K562 (cell line): ENCODE results near the gene EMX1. TPM values are rescaled to one million over a fixed set of nuclear protein-coding genes. Genes with fewer than 3 reads are reported as not detected.

Experiments
- ATAC-seq: fragments of 200-7000 bp; cut with Tn5 transposase; 3 replicates; pipeline ENCODE4 v1.9.1; 2020; ENCODE audit warnings: moderate library complexity
- BruUV-seq: library from RNA; stranded (reverse); fragments of 400-500 nt; replicated peaks from 2 replicates; lab custom pipeline; 2021; lab: Mats Ljungman, UMichigan
- CTCF ChIA-PET: fragments of 300-600 bp; formaldehyde crosslinking; extraction: SDS; loops from one replicate; lab custom pipeline; 2021; ENCODE audit warnings: low intra/inter-chr PET ratio; lab: Yijun Ruan, JAX
- POLR2A ChIA-PET: fragments of 300-600, 350-650 bp; sonication (Branson Sonifier 250); formaldehyde crosslinking; extraction: SDS; loops from one replicate; lab custom pipeline; 2021; ENCODE audit warnings: antibody characterized with exemption, inconsistent platforms; lab: Yijun Ruan, JAX
- DNase-seq, 4 experiments: peaks; one replicate each; pipeline versions ENCODE4 v3.0.0 to v3.0.0-alpha.2; 2011 to 2018; ENCODE audit warnings: low spot score in 3 of 4, mixed read lengths in 3 of 4; ENCODE audit errors: extremely low read depth in 1 of 4
- FAIRE-seq: peaks from 2 replicates; lab custom pipeline; 2011; peaks lifted over from hg19 to GRCh38; lab: Jason Lieb, UNC
- H2AFZ ChIP-seq: 2 replicates; pipeline ENCODE4 v1.6.0; 2011; ENCODE audit warnings: low read depth, low read length, control low read depth, inconsistent platforms
- H3K27ac ChIP-seq: fragments of 200-600 bp; 3 replicates; pipeline ENCODE4 v1.8.0; 2011; ENCODE audit warnings: low read depth, mild to moderate bottlenecking, control low read depth, inconsistent platforms, low read length, moderate library complexity, mixed read lengths; ENCODE audit errors: extremely low read depth
- H3K27me3 ChIP-seq, 2 experiments: fragments of 300-600 bp in 1 of 2; 2 replicates in 1 of 2; 3 replicates in 1 of 2; pipeline versions ENCODE4 v1.6.0 to v1.8.0; 2011; ENCODE audit warnings: inconsistent platforms in 2 of 2, low read length in 2 of 2, mild to moderate bottlenecking in 1 of 2, mixed read lengths in 1 of 2, moderate library complexity in 1 of 2; ENCODE audit not compliant: control insufficient read depth in 2 of 2, insufficient read depth in 2 of 2
- H3K36me3 ChIP-seq: fragments of 300-600 bp; 3 replicates; pipeline ENCODE4 v1.8.0; 2011; ENCODE audit warnings: mild to moderate bottlenecking, low read length, inconsistent platforms; ENCODE audit not compliant: control insufficient read depth, insufficient read depth
- H3K4me1 ChIP-seq, 2 experiments: fragments of 200-600 bp in 1 of 2; replicated peaks in 1 of 2; 2 replicates in 1 of 2; 3 replicates in 1 of 2; pipeline versions ENCODE4 v1.5.1 to v1.8.0; 2011; ENCODE audit warnings: inconsistent platforms in 2 of 2, low read length in 2 of 2, mild to moderate bottlenecking in 1 of 2, mixed read lengths in 1 of 2, moderate library complexity in 1 of 2; ENCODE audit not compliant: control insufficient read depth in 2 of 2, insufficient read depth in 2 of 2
- H3K4me2 ChIP-seq: 2 replicates; pipeline ENCODE4 v1.6.1; 2011; ENCODE audit warnings: low read length, control low read depth, inconsistent platforms, mixed read lengths; ENCODE audit not compliant: insufficient read depth
- H3K4me3 ChIP-seq: fragments of 200-600 bp; sonication (generic), shearing (Covaris generic); 2 replicates; pipeline ENCODE4 v1.5.1; 2016; ENCODE audit warnings: control low read depth, inconsistent platforms
- H3K79me2 ChIP-seq: fragments of 200-600 bp; 3 replicates; pipeline ENCODE4 v1.8.0; 2011; ENCODE audit warnings: low read length, inconsistent platforms; ENCODE audit not compliant: control insufficient read depth, insufficient read depth
- H3K9ac ChIP-seq, 2 experiments: 2 replicates each; pipeline versions ENCODE4 v1.6.0 to v1.6.1; 2011; ENCODE audit warnings: low read depth in 2 of 2, low read length in 2 of 2, control low read depth in 1 of 2, inconsistent platforms in 1 of 2, mild to moderate bottlenecking in 1 of 2, mixed read lengths in 1 of 2; ENCODE audit not compliant: insufficient read depth in 1 of 2
- H3K9me1 ChIP-seq: one replicate; pipeline ENCODE4 v1.6.0; 2011; ENCODE audit warnings: inconsistent platforms, mild to moderate bottlenecking, low read length, moderate library complexity; ENCODE audit not compliant: control insufficient read depth, insufficient read depth
- H3K9me3 ChIP-seq: replicated peaks from 2 replicates; pipeline ENCODE4 v1.5.1; 2011; ENCODE audit warnings: low read depth, low read length, inconsistent platforms; ENCODE audit not compliant: control insufficient read depth, insufficient read depth
- H4K20me1 ChIP-seq: replicated peaks from 2 replicates; pipeline ENCODE4 v1.6.1; 2011; ENCODE audit warnings: low read length, inconsistent platforms, mixed read lengths; ENCODE audit not compliant: control insufficient read depth, insufficient read depth
- EP400 ChIP-seq: fragments of 450-650 bp; IDR thresholded peaks from 2 replicates; pipeline ENCODE4 v1.6.1; 2017; ENCODE audit warnings: antibody characterized with exemption, mild to moderate bottlenecking, moderate library complexity
- HNRNPH1 ChIP-seq: fragments of 200-400 bp; formaldehyde crosslinking; optimal IDR thresholded peaks from 2 replicates; pipeline ENCODE3; 2017; ENCODE audit warnings: low read depth, mild to moderate bottlenecking, low read length, moderate library complexity
- PHF8 ChIP-seq: fragments of 200-600 bp; sonication (generic); IDR thresholded peaks from 2 replicates; pipeline ENCODE4 v1.6.1; 2012; ENCODE audit warnings: mixed run types, mild to moderate bottlenecking, inconsistent platforms, low read length, moderate library complexity, borderline replicate concordance
- ZNF41 ChIP-seq: fragments of 250-450 bp; sonication (Bioruptor Pico); conservative IDR thresholded peaks from 2 replicates; pipeline ENCODE4 v1.4.0; 2020; ENCODE audit warnings: mild to moderate bottlenecking
- ZNF584 ChIP-seq: fragments of 200-800 bp; sonication (Bioruptor generic); IDR thresholded peaks from 2 replicates; pipeline ENCODE4 v1.6.1; 2016; ENCODE audit warnings: low read depth, mild to moderate bottlenecking, missing genetic modification characterization, missing compliant biosample characterization
- WGBS: fragments of 100-300 bp; shearing (Covaris generic); methylation state at CpG from one replicate; pipeline ENCODE4 v1.1.6; 2016; ENCODE audit warnings: low coverage, mixed read lengths; ENCODE audit not compliant: insufficient coverage; ENCODE audit errors: missing lambda C conversion rate; 5-methylcytosine and 5-hydroxymethylcytosine counted together
- in situ Hi-C: fragments of 300-500 bp; cut with MboI; formaldehyde crosslinking; loops from 4 replicates; pipeline ENCODE4 v1.15.0; 2018; ENCODE audit warnings: inconsistent platforms, mixed read lengths
- intact Hi-C: fragments of 100-400 bp; cut with micrococcal nuclease; formaldehyde crosslinking; loops from 2 replicates; pipeline ENCODE4 v1.14.2; 2022
- polyA plus RNA-seq, 8 experiments: library from polyadenylated mRNA; depleted of rRNA in 4 of 8; stranded (reverse) in 5 of 8; unstranded in 3 of 8; fragments of >200 nt; fragmentation: Nextera tagmentation in 2 of 8; fragmentation: Illumina TruSeq in 1 of 8; extraction: Ambion mirVana in 2 of 8; extraction: Trizol in 1 of 8; gene quantifications; 2 replicates each; pipeline versions ENCODE4 v1.2.1 to v1.2.3, GENCODE V29; 2011 to 2014; ENCODE audit warnings: inconsistent platforms in 1 of 8, missing spikeins in 1 of 8
- total RNA-seq, 7 experiments: library from RNA; depleted of rRNA in 6 of 7; stranded (reverse); fragments of >200 nt in 6 of 7; fragmentation: Illumina TruSeq in 2 of 7; extraction: Trizol in 2 of 7; gene quantifications; 2 replicates each; pipeline versions ENCODE4 v1.2.1 to v1.2.3, GENCODE V29; 2011 to 2021; ENCODE audit warnings: low replicate concordance in 1 of 7
- TF ChIP-seq, protein P1 (sequence below): fragments of 450-650 bp; formaldehyde crosslinking; IDR thresholded peaks from 2 replicates; pipeline ENCODE4 v1.4.0; 2020; ENCODE audit warnings: mild to moderate bottlenecking, mixed read lengths
- TF ChIP-seq, protein P2 (sequence below): sonication (generic); formaldehyde crosslinking; IDR thresholded peaks from 2 replicates; pipeline ENCODE4 v1.9.0; 2022; ENCODE audit warnings: mild to moderate bottlenecking, missing genetic modification reagents

The EMX1 gene
- total and polyA plus RNA-seq, 9 of the 15 experiments (the other 6 are each of a cell fraction or from before 2014, with no cell fraction given) = 0.10 to 0.32 (median 0.21) TPM; not detected in 6

DNA sequence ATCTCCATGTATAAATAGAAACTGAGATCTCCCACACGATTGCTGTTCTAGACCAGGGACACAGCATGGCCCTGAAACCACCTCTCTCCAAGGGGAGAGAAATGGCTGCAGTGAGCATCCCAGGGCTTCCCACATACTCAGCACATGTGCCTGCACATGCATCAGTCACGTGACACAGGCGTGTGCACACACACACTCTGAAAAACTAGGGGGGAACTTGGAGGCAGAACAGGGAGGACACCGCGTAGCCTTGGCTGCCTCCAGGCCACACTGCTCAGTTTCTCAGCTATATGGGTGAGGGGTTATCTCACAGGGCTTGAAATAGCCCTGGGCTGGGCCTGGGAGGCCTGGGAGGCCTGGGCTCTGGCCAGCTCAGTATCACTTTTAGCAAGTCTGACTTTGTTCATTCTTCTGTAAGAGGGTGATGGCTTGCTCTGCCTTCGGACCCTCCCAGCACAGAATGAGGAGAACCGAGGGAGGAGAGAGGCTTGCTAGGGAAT is 66.9 kb downstream of the EMX1 start:
- TF ChIP-seq, protein P1, sequence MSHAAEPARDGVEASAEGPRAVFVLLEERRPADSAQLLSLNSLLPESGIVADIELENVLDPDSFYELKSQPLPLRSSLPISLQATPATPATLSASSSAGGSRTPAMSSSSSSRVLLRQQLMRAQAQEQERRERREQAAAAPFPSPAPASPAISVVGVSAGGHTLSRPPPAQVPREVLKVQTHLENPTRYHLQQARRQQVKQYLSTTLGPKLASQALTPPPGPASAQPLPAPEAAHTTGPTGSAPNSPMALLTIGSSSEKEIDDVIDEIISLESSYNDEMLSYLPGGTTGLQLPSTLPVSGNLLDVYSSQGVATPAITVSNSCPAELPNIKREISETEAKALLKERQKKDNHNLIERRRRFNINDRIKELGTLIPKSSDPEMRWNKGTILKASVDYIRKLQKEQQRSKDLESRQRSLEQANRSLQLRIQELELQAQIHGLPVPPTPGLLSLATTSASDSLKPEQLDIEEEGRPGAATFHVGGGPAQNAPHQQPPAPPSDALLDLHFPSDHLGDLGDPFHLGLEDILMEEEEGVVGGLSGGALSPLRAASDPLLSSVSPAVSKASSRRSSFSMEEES = peak; percentile 79
- TF ChIP-seq ZNF41 (CRISPR knock-in tag) (no peak), HNRNPH1 (no peak), EP400 (no peak), ZNF584 (CRISPR knock-in tag) (no peak), PHF8 (no peak)
- TF ChIP-seq, protein P2, sequence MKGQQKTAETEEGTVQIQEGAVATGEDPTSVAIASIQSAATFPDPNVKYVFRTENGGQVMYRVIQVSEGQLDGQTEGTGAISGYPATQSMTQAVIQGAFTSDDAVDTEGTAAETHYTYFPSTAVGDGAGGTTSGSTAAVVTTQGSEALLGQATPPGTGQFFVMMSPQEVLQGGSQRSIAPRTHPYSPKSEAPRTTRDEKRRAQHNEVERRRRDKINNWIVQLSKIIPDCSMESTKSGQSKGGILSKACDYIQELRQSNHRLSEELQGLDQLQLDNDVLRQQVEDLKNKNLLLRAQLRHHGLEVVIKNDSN = peak; percentile 68
- no peaks in the 10 kb centered on the region for H3K36me3 ChIP-seq
- ChIA-PET POLR2A (interaction anchor here (0.6 to 1.5 kb wide), 5 partner anchors 9 to 193 kb away, joined by 3 to 4 read pairs (median 3); no protein-coding TSS in a partner anchor), CTCF (no interaction called here)
- no TSS peak for BruUV-seq
- H3K79me2 ChIP-seq = no peaks in the 10 kb centered on the region
- no peak overlapping the region for H3K27ac ChIP-seq
- ATAC-seq (peak; percentile 66), DNase-seq (peak in 1 of 4 experiments; percentile 37), FAIRE-seq (no peak)
- H3K9me3 ChIP-seq = no peaks in the 10 kb centered on the region
- no peak overlapping the region for H3K4me2 ChIP-seq
- intact Hi-C loops (loop anchor here (10.0 kb wide), 1 partner anchor 271 kb away; no protein-coding TSS in a partner anchor), in situ Hi-C loops (no loop called here)
- H4K20me1 ChIP-seq = 0 out of 2 replicates have a peak, but pooled peaks cover 5% of the 10 kb centered on the region
- H3K4me1 ChIP-seq = peaks cover 8 to 17% of the 10 kb centered on the region in 2 experiments
- WGBS = 63% methylated on average over 7 of the region's 7 CpGs
- H2AFZ ChIP-seq = no peak overlapping the region
- H3K9ac ChIP-seq = peak overlapping the region in 1 of 2 experiments; percentile 57; a peak in 2 of 4 replicates
- no peaks in the 10 kb centered on the region for H3K27me3 ChIP-seq
- no peak overlapping the region for H3K4me3 ChIP-seq
- peaks cover 3% of the 10 kb centered on the region for H3K9me1 ChIP-seq

Other genes starting within 250 kb of the EMX1 start
- gene EXOC6B, start 91.5 kb upstream of the EMX1 start, total RNA-seq (2014; rRNA removed) = 1.8 and 4.2 TPM in 2 replicates
- 1.9 and 2.4 TPM in 2 replicates for gene EXOC6B, start 91.5 kb upstream of the EMX1 start, total RNA-seq (2014; rRNA removed; fragmentation: Illumina TruSeq; extraction: Trizol)
- 2.0 TPM in 2 replicates for gene EXOC6B, start 91.5 kb upstream of the EMX1 start, total RNA-seq (2015; rRNA removed; fragmentation: Illumina TruSeq; extraction: Trizol)
- gene EXOC6B, start 91.5 kb upstream of the EMX1 start, total RNA-seq (2021) = 2.3 and 2.9 TPM in 2 replicates
- 1.4 and 2.1 TPM in 2 replicates for gene EXOC6B, start 91.5 kb upstream of the EMX1 start, polyA plus RNA-seq (2011; rRNA removed)
- 1.6 TPM in 2 replicates for gene EXOC6B, start 91.5 kb upstream of the EMX1 start, polyA plus RNA-seq (2014; fragmentation: Illumina TruSeq; extraction: Trizol)
- gene EXOC6B, start 91.5 kb upstream of the EMX1 start, polyA plus RNA-seq (2014; fragmentation: Nextera tagmentation; extraction: Ambion mirVana) = under 1 TPM; 0.28 to 0.67 TPM
- 1.1 and 1.8 TPM in 2 replicates for gene EXOC6B, start 91.5 kb upstream of the EMX1 start, polyA plus RNA-seq (2014; rRNA removed)
- 38.3 and 44.2 TPM in 2 replicates for gene SPR, start 30.1 kb upstream of the EMX1 start, total RNA-seq (2014; rRNA removed)
- 19.9 and 26.3 TPM in 2 replicates for gene SPR, start 30.1 kb upstream of the EMX1 start, total RNA-seq (2014; rRNA removed; fragmentation: Illumina TruSeq; extraction: Trizol)
- gene SPR, start 30.1 kb upstream of the EMX1 start, total RNA-seq (2015; rRNA removed; fragmentation: Illumina TruSeq; extraction: Trizol) = 23.0 and 24.1 TPM in 2 replicates
- gene SPR, start 30.1 kb upstream of the EMX1 start, total RNA-seq (2021) = 36.5 and 38.8 TPM in 2 replicates
- 17.4 and 28.4 TPM in 2 replicates for gene SPR, start 30.1 kb upstream of the EMX1 start, polyA plus RNA-seq (2011; rRNA removed)
- gene SPR, start 30.1 kb upstream of the EMX1 start, polyA plus RNA-seq (2014; fragmentation: Illumina TruSeq; extraction: Trizol) = 21.9 and 22.0 TPM in 2 replicates
- gene SPR, start 30.1 kb upstream of the EMX1 start, polyA plus RNA-seq (2014; fragmentation: Nextera tagmentation; extraction: Ambion mirVana) = 1 to 10 TPM; 7.7 to 9.4 TPM
- gene SPR, start 30.1 kb upstream of the EMX1 start, polyA plus RNA-seq (2014; rRNA removed) = 28.5 TPM in 2 replicates
- 13.8 and 19.9 TPM in 2 replicates for gene SFXN5, start 154.2 kb downstream of the EMX1 start, total RNA-seq (2014; rRNA removed)
- gene SFXN5, start 154.2 kb downstream of the EMX1 start, total RNA-seq (2014; rRNA removed; fragmentation: Illumina TruSeq; extraction: Trizol) = 12.4 and 14.1 TPM in 2 replicates
- 18.0 and 19.4 TPM in 2 replicates for gene SFXN5, start 154.2 kb downstream of the EMX1 start, total RNA-seq (2015; rRNA removed; fragmentation: Illumina TruSeq; extraction: Trizol)
- 21.3 and 21.6 TPM in 2 replicates for gene SFXN5, start 154.2 kb downstream of the EMX1 start, total RNA-seq (2021)
- 18.2 and 22.6 TPM in 2 replicates for gene SFXN5, start 154.2 kb downstream of the EMX1 start, polyA plus RNA-seq (2011; rRNA removed)
- gene SFXN5, start 154.2 kb downstream of the EMX1 start, polyA plus RNA-seq (2014; fragmentation: Illumina TruSeq; extraction: Trizol) = 16.0 and 17.4 TPM in 2 replicates
- 10 to 100 TPM in 1 of 2 experiments, 1 to 10 TPM in 1; 8.3 to 13.4 TPM for gene SFXN5, start 154.2 kb downstream of the EMX1 start, polyA plus RNA-seq (2014; fragmentation: Nextera tagmentation; extraction: Ambion mirVana)
- gene SFXN5, start 154.2 kb downstream of the EMX1 start, polyA plus RNA-seq (2014; rRNA removed) = 21.2 and 22.3 TPM in 2 replicates
- 5.7 and 7.0 TPM in 2 replicates for gene RAB11FIP5, start 195.4 kb downstream of the EMX1 start, total RNA-seq (2014; rRNA removed)
- 6.7 and 6.8 TPM in 2 replicates for gene RAB11FIP5, start 195.4 kb downstream of the EMX1 start, total RNA-seq (2014; rRNA removed; fragmentation: Illumina TruSeq; extraction: Trizol)
- gene RAB11FIP5, start 195.4 kb downstream of the EMX1 start, total RNA-seq (2015; rRNA removed; fragmentation: Illumina TruSeq; extraction: Trizol) = 3.4 and 3.7 TPM in 2 replicates
- gene RAB11FIP5, start 195.4 kb downstream of the EMX1 start, total RNA-seq (2021) = 8.6 and 9.1 TPM in 2 replicates
- gene RAB11FIP5, start 195.4 kb downstream of the EMX1 start, polyA plus RNA-seq (2011; rRNA removed) = 11.3 and 14.4 TPM in 2 replicates
- gene RAB11FIP5, start 195.4 kb downstream of the EMX1 start, polyA plus RNA-seq (2014; fragmentation: Illumina TruSeq; extraction: Trizol) = 8.0 and 8.3 TPM in 2 replicates
- gene RAB11FIP5, start 195.4 kb downstream of the EMX1 start, polyA plus RNA-seq (2014; fragmentation: Nextera tagmentation; extraction: Ambion mirVana) = 1 to 10 TPM; 1.7 TPM
- gene RAB11FIP5, start 195.4 kb downstream of the EMX1 start, polyA plus RNA-seq (2014; rRNA removed) = 5.7 and 6.4 TPM in 2 replicates